GM10847 (cell line): Measurements from ENCODE around the gene NXPE4.

Experiments
- POLR2A ChIP-seq: IDR thresholded peaks from 2 replicates; pipeline ENCODE4 v1.6.1; 2011; ENCODE audit not compliant: insufficient read length; ENCODE audit errors: extremely low read depth

The NXPE4 gene

GRCh38 chr11:114595571-114595970, at the start of gene NXPE4:
Gene NXPE4 (minus strand): TSS chr11:114595786. CDS start chr11:114594759, 1,027 bp downstream.
- no peak for TF ChIP-seq POLR2A

- TF ChIP-seq POLR2A = no peak
Measured at GRCh38 chr11:114625294-114625693, 29.7 kb upstream of the NXPE4 start.

GRCh38 chr11:114624455-114625207, 29.0 kb upstream of the NXPE4 start:
- no peak for TF ChIP-seq POLR2A

- TF ChIP-seq POLR2A = no peak
Measured at GRCh38 chr11:114623720-114624119, 28.1 kb upstream of the NXPE4 start.

GRCh38 chr11:114622858-114623257, 27.3 kb upstream of the NXPE4 start:
- no peak for TF ChIP-seq POLR2A

- no peak for TF ChIP-seq POLR2A
Measured at GRCh38 chr11:114621950-114622809, 26.6 kb upstream of the NXPE4 start.

GRCh38 chr11:114621072-114621471, 25.5 kb upstream of the NXPE4 start:
- TF ChIP-seq POLR2A = no peak

- TF ChIP-seq POLR2A = no peak
Measured at GRCh38 chr11:114619659-114620173, 24.1 kb upstream of the NXPE4 start.

- TF ChIP-seq POLR2A = no peak
Measured at GRCh38 chr11:114618139-114618538, 22.6 kb upstream of the NXPE4 start.

- TF ChIP-seq POLR2A = no peak
Measured at GRCh38 chr11:114617157-114618124, 21.9 kb upstream of the NXPE4 start.

GRCh38 chr11:114616516-114616915, 20.9 kb upstream of the NXPE4 start:
- TF ChIP-seq POLR2A = no peak

GRCh38 chr11:114615448-114616361, 20.1 kb upstream of the NXPE4 start:
- no peak for TF ChIP-seq POLR2A

GRCh38 chr11:114614127-114614720, 18.6 kb upstream of the NXPE4 start:
- TF ChIP-seq POLR2A = no peak
